ENCODE results near the gene TM9SF4. TPM values are rescaled to one million over a fixed set of nuclear protein-coding genes. Genes with fewer than 3 reads are reported as not detected.
"Not testable (repeated sequence)": the region's sequence is repeated elsewhere in the genome, so short reads cannot be mapped to it uniquely, and the experiment has no call there.

Gene TM9SF4
- total RNA-seq, 2 donors from 2014 or later: 31.2 to 37.8 TPM

DNA sequence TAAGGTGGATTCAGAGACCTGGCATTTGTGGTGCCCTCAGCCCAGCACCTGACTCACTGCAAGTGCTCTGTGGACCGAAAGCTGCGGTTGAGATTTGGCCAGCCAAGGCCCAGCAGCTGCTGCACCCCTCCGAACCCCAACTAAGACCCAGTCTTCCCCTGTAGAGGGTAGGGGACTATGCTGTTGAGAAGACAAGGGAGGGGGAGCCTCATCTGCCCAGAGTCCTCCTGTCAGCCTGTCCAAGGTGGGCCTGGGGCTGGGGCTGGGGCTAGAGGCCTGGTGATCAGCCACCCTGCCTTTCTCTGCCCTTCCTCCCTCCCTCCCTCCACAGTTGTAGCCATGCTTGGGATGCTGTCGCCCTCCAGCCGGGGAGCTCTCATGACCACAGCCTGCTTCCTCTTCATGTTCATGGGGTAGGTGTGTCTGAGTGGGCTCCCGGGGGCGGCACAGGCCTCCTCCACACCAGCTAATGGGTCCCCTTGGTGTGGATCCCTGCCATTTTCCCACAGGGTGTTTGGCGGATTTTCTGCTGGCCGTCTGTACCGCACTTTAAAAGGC, 40.9 kb downstream of the TM9SF4 start:
- intact Hi-C loops (cut with DNase I): no loop called here
- DNase-seq (no peak), ATAC-seq (no peak)

DNA sequence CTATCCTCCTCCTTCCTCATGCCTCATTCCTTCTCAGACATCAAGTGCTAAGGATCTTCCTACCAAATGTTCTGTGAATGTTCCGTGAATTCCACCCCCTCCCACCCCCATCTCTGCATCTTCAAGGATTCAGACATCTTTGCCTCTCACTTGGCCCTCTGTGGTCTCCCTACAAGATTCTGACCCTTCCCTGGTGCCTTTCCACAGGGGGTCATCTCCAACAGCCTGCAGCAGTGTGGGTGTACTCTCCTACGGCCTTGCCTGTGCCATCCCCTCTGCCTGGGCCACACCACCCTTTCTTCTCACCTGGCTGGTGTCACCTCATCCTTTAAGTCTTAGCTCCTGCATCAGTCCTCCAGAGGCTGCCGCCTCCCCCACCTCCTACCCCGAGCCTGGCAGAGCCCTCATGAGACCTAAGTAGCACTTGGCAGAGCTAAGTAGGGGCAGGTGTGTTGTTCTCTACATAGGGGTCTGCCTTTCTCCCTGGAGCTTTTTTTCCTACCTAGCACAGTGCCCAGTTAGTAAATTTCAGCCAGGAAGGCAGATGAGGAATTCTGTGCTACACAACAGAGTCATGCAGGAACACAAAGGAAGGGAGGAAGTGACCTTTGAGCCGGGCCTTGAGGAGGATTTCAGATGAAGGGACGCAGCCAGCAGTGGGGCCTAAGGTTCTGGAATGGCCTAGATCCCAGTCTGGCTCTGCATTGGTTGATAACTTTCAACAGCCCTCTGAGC, 43.1 kb downstream of the TM9SF4 start:
- DNase-seq (no peak), ATAC-seq (no peak)
- intact Hi-C loops (cut with DNase I): no loop called here

- DNase-seq: no peak
- ATAC-seq: no peak
- intact Hi-C loops (cut with DNase I): no loop called here
Observed at GRCh38 chr20:32153156-32153665, 43.7 kb downstream of the TM9SF4 start.

GRCh38 chr20:32153771-32154170, 44.3 kb downstream of the TM9SF4 start:
- DNase-seq (no peak), ATAC-seq (no peak)
- intact Hi-C loops (cut with DNase I): no loop called here

GRCh38 chr20:32155017-32155981, 45.8 kb downstream of the TM9SF4 start:
- ATAC-seq: peak; percentile 93 to 94
- peak; percentile 93 for DNase-seq
- intact Hi-C loops (cut with DNase I): no loop called here

DNA sequence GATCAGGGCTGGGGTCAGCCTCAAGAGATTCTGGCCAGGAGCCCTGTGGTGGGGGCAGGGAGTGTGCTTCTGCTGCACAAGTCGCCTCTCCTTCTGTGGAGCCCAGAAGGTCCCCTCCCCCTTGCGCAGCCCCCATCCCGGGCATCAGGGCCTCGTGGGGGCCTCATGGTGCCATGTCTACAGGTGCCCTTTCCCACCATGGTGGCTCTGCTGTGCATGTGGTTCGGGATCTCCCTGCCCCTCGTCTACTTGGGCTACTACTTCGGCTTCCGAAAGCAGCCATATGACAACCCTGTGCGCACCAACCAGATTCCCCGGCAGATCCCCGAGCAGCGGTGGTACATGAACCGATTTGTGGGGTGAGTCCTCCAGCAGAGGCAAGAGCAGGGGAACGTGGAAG, 48.1 kb downstream of the TM9SF4 start:
- intact Hi-C loops (cut with DNase I): no loop called here
- ATAC-seq: no peak
- no peak for DNase-seq

GRCh38 chr20:32158351-32158750, 48.8 kb downstream of the TM9SF4 start:
- ATAC-seq (no peak), DNase-seq (no peak)
- intact Hi-C loops (cut with DNase I): no loop called here

DNA sequence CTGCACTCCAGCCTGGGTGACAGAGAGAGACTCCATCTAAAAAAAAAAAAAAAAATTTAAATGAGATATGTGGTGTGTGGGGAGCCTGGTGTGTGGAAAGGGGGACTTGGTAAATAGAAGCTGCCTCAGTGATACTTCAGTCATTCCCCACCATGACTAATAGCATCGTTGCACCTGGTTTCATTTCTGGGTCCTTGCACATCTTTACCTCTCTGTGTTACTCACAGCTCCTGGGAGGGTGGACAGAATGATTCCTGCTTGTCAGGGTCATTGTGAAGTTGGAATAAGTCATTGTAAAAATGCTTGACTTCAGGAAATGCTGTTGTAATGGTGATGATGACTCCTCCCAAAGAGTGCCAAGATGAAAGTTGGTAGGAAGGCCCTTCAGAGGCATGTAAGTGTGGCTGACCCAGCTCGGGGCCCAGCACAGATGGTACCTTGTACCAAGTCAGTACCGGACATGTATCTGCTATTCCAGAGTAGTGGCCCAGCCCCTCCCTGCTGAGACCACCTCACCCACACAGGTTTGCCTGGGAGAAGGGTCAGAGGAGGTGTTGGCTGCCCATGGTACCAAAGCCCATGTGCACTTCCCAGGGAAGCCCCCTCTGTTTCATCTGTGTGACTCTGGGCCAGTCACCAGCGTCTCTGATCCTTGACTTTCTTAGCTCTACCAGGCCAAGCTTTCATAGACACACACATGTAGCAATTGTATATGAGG, 49.6 kb downstream of the TM9SF4 start:
- ATAC-seq (no peak), DNase-seq (no peak)
- intact Hi-C loops (cut with DNase I): no loop called here

DNA sequence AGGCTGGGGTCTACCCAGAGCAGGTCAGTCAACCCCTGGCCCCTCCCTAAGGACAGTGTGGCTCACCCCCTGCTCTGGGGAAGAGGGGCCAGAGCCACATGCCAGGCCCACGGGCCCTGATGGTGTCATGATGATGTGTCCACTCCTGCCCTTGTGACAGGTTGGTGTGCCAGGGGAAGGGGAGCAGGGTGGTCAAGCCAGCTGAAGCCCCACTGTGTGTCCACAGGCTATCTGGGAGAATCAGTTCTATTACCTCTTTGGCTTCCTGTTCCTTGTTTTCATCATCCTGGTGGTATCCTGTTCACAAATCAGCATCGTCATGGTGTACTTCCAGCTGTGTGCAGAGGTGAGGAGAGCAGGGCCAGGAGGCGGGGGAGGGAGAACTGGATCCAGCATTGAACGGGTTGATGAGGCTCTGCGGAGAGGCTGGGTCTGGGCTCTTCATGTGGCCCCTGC, 50.3 kb downstream of the TM9SF4 start:
- intact Hi-C loops (cut with DNase I): no loop called here
- ATAC-seq (no peak), DNase-seq (no peak)

DNA sequence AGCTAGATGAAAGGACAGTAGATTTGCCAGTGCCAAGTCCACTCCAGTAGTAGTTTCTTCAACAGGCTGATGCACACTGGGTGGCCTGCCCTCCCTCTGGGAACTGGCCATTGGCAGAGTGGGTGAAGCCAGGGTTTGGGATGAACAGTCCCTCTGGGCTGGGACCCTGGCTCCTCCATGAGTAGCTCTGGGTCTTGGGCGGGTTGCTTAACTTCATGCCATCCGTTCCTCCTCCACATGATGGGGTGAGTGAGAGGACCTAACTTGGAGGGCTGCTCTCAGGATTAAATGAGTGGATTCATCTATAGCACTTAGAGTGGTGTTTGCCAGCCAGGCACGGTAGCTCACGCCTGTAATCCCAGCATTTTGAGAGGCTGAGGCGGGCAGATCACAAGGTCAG, 50.8 kb downstream of the TM9SF4 start:
- intact Hi-C loops (cut with DNase I): no loop called here
- DNase-seq (no peak), ATAC-seq (no peak)

- ATAC-seq: no peak
- DNase-seq: no peak
- intact Hi-C loops (cut with DNase I): no loop called here
Observed at GRCh38 chr20:32162351-32162750, 52.8 kb downstream of the TM9SF4 start.

DNA sequence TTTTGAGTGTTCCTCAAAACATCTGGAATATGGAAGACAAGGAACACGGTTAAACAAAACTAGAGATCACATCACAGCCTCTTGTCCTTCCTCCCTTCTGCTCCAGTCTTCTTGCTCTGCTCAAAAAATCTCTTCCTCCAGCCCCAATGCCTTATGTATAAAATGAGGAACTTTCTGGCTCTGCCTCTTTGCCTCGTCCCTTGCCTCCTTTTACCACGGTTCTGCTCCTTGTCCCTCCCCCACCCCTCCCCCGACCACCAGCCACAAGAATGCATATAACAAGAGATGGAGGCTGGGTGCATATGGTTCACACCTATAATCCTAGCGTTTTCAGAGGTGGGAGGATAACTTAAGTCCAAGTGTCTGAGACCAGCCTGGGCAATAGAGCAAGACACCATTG, 54.4 kb downstream of the TM9SF4 start:
- intact Hi-C loops (cut with DNase I): no loop called here
- ATAC-seq: no peak
- no peak for DNase-seq

GRCh38 chr20:32164984-32165735, 55.6 kb downstream of the TM9SF4 start:
- ATAC-seq (peak; percentile 51 to 63), DNase-seq (peak; percentile 58)
- intact Hi-C loops (cut with DNase I): no loop called here

DNA sequence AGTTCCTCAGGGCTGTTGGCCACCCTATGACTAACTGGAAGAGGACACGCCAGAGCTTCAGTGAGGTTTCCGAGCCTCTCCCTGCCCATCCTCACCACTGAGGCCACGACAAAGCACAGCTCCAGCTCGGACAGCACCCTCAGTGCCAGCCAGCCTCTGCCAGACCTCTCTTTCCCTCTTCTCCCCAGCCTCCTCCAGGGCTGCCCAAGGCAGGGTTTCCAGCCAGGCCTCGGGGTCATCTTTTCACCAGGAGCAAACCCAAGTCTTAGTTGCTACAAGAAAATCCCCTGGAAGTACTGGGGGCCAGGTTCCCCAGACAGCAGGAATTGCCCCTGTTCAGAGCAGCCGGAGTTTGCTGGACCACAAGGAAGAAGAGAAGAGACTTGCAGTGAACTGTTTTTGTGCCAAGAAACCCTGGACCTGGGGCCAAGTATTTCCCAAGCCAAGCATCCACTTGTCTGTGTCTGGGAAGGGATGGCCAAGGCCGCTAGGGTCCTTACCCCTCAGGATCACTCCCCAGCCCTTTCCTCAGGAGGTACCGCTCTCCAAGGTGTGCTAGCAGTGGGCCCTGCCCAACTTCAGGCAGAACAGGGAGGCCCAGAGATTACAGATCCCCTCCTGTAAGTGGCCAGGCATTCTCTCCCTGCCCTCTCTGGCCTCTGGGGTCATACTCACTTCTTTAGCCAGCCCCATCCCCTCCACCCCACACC, 56.5 kb downstream of the TM9SF4 start:
- intact Hi-C loops (cut with DNase I): no loop called here
- DNase-seq: no peak
- ATAC-seq: peak; percentile 8 to 23

- ATAC-seq (no peak), DNase-seq (no peak)
- intact Hi-C loops (cut with DNase I): no loop called here
Observed at GRCh38 chr20:32167552-32167951, 58.0 kb downstream of the TM9SF4 start.

GRCh38 chr20:32168184-32168910, 58.8 kb downstream of the TM9SF4 start:
- ATAC-seq (no peak), DNase-seq (no peak)
- intact Hi-C loops (cut with DNase I): no loop called here

DNA sequence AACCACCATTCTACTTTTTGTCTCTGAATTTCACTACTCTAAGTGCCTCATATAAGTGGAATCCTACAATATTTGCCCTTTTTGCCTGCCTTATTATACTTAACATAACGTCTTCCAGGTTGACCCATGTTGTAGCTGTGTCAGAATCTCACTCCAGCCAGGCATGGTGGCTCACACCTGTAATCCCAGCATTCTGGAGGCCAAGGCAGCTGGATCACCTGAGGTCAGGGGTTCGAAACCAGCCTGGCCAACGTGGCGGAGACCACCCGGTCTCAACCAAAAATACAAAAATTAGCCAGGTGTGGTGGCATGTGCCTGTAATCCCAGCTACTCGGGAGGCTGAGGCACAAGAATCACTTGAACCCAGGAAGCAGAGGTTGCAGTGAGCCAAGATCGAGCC, 68.2 kb downstream of the TM9SF4 start:
- intact Hi-C loops (cut with DNase I); DNase-seq; ATAC-seq: not testable (repeated sequence)

Measured in left cardiac atrium (tissue), 4 donors.